WTC11 (cell line): ENCODE results near the gene UCP3.

Experiments used
- ATF6 ChIP-seq: sonication (generic); formaldehyde crosslinking; IDR thresholded peaks from 2 replicates; pipeline ENCODE4 v1.8.1; 2023; ENCODE audit warnings: mild to moderate bottlenecking, missing genetic modification reagents
- CREB1 ChIP-seq: sonication (generic); formaldehyde crosslinking; IDR thresholded peaks from 2 replicates; pipeline ENCODE4 v1.8.0; 2023; ENCODE audit warnings: mild to moderate bottlenecking, missing genetic modification reagents
- CREM ChIP-seq: sonication (generic); formaldehyde crosslinking; IDR thresholded peaks from 2 replicates; pipeline ENCODE4 v1.8.1; 2022; ENCODE audit warnings: mild to moderate bottlenecking, missing genetic modification reagents, moderate library complexity
- CTCF ChIP-seq: fragments of 200-600 bp; IDR thresholded peaks from 2 replicates; pipeline ENCODE4 v1.8.0; 2022; ENCODE audit warnings: antibody characterized with exemption
- E2F1 ChIP-seq: sonication (generic); formaldehyde crosslinking; IDR thresholded peaks from 2 replicates; pipeline ENCODE4 v1.8.0; 2022; ENCODE audit warnings: mild to moderate bottlenecking, missing genetic modification reagents
- MAX ChIP-seq: sonication (generic); formaldehyde crosslinking; IDR thresholded peaks from 2 replicates; pipeline ENCODE4 v1.8.0; 2022; ENCODE audit warnings: mild to moderate bottlenecking, missing genetic modification reagents
- MYBL2 ChIP-seq: sonication (generic); formaldehyde crosslinking; IDR thresholded peaks from 2 replicates; pipeline ENCODE4 v1.8.1; 2023; ENCODE audit warnings: mild to moderate bottlenecking, moderate library complexity, missing genetic modification reagents
- SMAD3 ChIP-seq: sonication (generic); formaldehyde crosslinking; IDR thresholded peaks from 2 replicates; pipeline ENCODE4 v1.8.0; 2022; ENCODE audit warnings: missing genetic modification reagents, mild to moderate bottlenecking, borderline replicate concordance
- SP1 ChIP-seq: sonication (generic); formaldehyde crosslinking; conservative IDR thresholded peaks from 2 replicates; pipeline ENCODE4 v1.8.1; 2022; ENCODE audit warnings: missing genetic modification reagents
- USF1 ChIP-seq: sonication (generic); formaldehyde crosslinking; IDR thresholded peaks from 2 replicates; pipeline ENCODE4 v1.8.0; 2022; ENCODE audit warnings: mild to moderate bottlenecking, missing genetic modification reagents

- TF ChIP-seq CTCF (no peak), CREB1 (CRISPR knock-in tag) (no peak), E2F1 (CRISPR knock-in tag) (no peak), MAX (CRISPR knock-in tag) (no peak), MYBL2 (CRISPR knock-in tag) (no peak), SMAD3 (CRISPR knock-in tag) (no peak), CREM (CRISPR knock-in tag) (no peak), USF1 (no peak), SP1 (no peak), ATF6 (CRISPR knock-in tag) (no peak)
Measured at GRCh38 chr11:74004046-74004695, 4.7 kb downstream of the UCP3 start.
